AG04449 (cell line): ENCODE results near the gene LARGE1.

Experiments used
- CTCF ChIA-PET: fragments of 350-600 bp; formaldehyde crosslinking; extraction: SDS; loops from one replicate; lab custom pipeline; 2021; ENCODE audit warnings: antibody characterized with exemption; lab: Yijun Ruan, JAX
- POLR2A ChIA-PET: fragments of 400-600, 350-600 bp; formaldehyde crosslinking; extraction: SDS; loops from one replicate; lab custom pipeline; 2020; ENCODE audit warnings: antibody characterized with exemption, inconsistent platforms; lab: Yijun Ruan, JAX
- DNase-seq: peaks from one replicate; pipeline ENCODE4 v3.0.0-alpha.2; 2010; ENCODE audit warnings: low read depth, low spot score
- H3K4me3 ChIP-seq: 2 replicates; pipeline ENCODE4 v1.5.1; 2011; ENCODE audit warnings: low read depth, mild to moderate bottlenecking, control low read depth, low read length
- CTCF ChIP-seq: IDR thresholded peaks from one replicate; pipeline ENCODE4 v1.5.1; 2011; ENCODE audit warnings: mild to moderate bottlenecking, moderate library complexity, low read length, control low read depth, inconsistent platforms; ENCODE audit not compliant: insufficient read depth; ENCODE audit errors: missing control alignments

Gene LARGE1

GRCh38 chr22:33472462-33473344, 447.6 kb downstream of the LARGE1 start:
- DNase-seq = peak; percentile 12
- no peak overlapping the region for H3K4me3 ChIP-seq
- no peak for TF ChIP-seq CTCF
- ChIA-PET POLR2A (no interaction called here), CTCF (no interaction called here)

GRCh38 chr22:33470456-33470855, 449.8 kb downstream of the LARGE1 start:
- TF ChIP-seq CTCF = no peak
- no peak overlapping the region for H3K4me3 ChIP-seq
- ChIA-PET CTCF (interaction anchor here (0.8 to 0.9 kb wide), 2 partner anchors 21 to 168 kb away, joined by 3 read pairs; no protein-coding TSS in a partner anchor), POLR2A (no interaction called here)
- no peak for DNase-seq

GRCh38 chr22:33467620-33468095, 452.6 kb downstream of the LARGE1 start:
- CTCF ChIA-PET = interaction anchor here (0.8 to 5.7 kb wide), 10 partner anchors 8 to 171 kb away, joined by 3 to 44 read pairs (median 6); no protein-coding TSS in a partner anchor
- peak; percentile 19 for TF ChIP-seq CTCF
- H3K4me3 ChIP-seq = no peak overlapping the region
- POLR2A ChIA-PET = no interaction called here
- DNase-seq = no peak

- DNase-seq = no peak
- POLR2A ChIA-PET = no interaction called here
- CTCF ChIA-PET = interaction anchor here (1.1 to 5.7 kb wide), 8 partner anchors 9 to 170 kb away, joined by 3 to 44 read pairs (median 6); no protein-coding TSS in a partner anchor
- no peak for TF ChIP-seq CTCF
- H3K4me3 ChIP-seq = no peak overlapping the region
Observed at GRCh38 chr22:33467080-33467479, 453.2 kb downstream of the LARGE1 start.

GRCh38 chr22:33465554-33465953, 454.7 kb downstream of the LARGE1 start:
- H3K4me3 ChIP-seq = no peak overlapping the region
- ChIA-PET CTCF (interaction anchor here (0.6 to 5.7 kb wide), 3 partner anchors 54 to 1388 kb away, joined by 3 to 44 read pairs (median 4); no protein-coding TSS in a partner anchor), POLR2A (no interaction called here)
- DNase-seq = no peak
- TF ChIP-seq CTCF = no peak

- TF ChIP-seq CTCF = no peak
- ChIA-PET CTCF (interaction anchor here (5.7 kb wide), 1 partner anchor 162 kb away, joined by 44 read pairs; no protein-coding TSS in a partner anchor), POLR2A (no interaction called here)
- no peak for DNase-seq
- no peak overlapping the region for H3K4me3 ChIP-seq
Observed at GRCh38 chr22:33464698-33465097, 455.6 kb downstream of the LARGE1 start.
